Tongue (tissue), 2 donors: ENCODE measurements around the gene GPR143. TPM values are rescaled to one million over a fixed set of nuclear protein-coding genes. Genes with fewer than 3 reads are reported as not detected.
"Not testable (repeated sequence)": the region's sequence is repeated elsewhere in the genome, so short reads cannot be mapped to it uniquely, and the experiment has no call there.

Source experiments
- DNase-seq: peaks from one replicate; pipeline ENCODE4 v3.0.0-alpha.2; 2015
- total RNA-seq: library from RNA; depleted of rRNA; stranded (reverse); fragments of >200 nt; gene quantifications from one replicate; pipeline ENCODE4 v1.2.3, GENCODE V29; 2014

The GPR143 gene
- total RNA-seq, 1 donor from 2014 or later = not detected

DNA sequence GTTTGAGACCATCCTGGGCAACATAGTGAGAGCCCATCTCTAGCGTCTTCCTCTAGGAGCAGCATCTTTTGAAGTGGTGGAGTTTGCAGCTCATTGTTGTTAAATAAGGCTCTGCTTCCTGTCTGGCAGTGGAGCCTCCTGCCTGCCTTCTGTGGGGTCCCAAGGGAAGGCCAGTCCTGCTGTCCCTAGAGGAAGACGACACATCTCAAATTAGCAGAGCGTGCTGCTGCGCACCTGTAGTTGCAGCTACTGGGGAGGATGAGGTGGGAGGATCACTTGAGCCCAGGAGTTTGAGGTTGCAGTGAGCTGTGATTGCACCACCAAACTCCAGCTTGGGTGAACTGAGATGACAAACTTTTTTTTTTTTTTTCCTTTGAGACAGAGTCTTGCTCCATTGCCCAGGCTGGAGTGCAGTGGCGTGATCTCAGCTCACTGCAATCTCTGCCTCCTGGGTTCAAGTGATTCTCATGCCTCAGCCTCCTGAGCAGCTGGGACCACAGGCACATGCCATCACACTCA is 2.7 kb upstream of the GPR143 start:
- DNase-seq = not testable (repeated sequence)

DNA sequence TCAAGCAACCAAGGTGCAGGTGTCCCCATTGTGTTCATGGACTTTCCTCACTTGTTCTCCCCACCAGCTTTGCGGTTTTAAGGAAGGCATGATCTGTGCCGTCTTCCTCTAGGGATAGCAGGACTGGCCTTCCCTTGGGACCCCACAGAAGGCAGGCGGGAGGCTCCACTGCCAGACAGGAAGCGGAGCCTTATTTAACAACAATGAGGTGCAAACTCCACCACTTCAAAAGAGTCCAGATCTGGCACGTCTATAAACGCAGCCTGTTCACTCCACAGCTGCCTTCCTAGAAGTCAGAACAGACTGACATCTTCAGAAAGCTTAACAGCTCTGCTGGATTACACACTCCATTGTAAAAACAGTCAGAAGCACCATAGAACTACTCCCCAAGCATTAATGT is 1.7 kb upstream of the GPR143 start:
- no peak for DNase-seq

DNA sequence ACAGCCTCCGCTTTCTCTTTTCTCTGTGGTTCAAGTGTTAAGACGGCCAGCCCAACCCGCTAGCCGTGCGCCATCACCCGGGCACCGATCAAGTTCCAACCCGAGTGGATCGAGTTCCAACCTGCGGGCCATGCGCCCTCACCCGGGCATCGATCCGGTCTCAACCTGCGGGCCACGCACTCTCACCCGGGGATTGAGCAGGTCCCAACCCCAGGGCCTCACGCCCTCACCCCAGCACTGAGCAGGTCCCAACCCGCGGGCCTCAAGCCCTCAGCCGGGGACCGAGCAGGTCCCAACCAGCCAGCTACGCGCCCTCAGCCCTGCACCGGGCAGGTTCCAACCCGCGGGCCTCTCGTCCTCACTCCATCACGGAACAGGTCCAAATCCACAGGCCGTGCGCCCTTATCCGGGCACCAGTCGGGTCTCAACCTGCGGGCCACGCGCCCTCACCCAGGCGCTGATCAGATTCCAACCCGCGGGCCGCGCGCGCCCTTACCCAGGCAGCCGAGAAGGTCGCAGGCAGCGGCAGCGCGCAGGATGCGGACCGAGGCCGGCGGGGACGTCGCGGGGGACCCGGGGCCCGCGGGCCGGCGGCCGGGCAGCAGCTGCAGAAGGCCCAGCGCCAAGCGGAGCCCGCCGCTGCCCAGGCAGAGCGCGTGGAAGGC is 443 bp downstream of the GPR143 start:
- DNase-seq = no peak

DNA sequence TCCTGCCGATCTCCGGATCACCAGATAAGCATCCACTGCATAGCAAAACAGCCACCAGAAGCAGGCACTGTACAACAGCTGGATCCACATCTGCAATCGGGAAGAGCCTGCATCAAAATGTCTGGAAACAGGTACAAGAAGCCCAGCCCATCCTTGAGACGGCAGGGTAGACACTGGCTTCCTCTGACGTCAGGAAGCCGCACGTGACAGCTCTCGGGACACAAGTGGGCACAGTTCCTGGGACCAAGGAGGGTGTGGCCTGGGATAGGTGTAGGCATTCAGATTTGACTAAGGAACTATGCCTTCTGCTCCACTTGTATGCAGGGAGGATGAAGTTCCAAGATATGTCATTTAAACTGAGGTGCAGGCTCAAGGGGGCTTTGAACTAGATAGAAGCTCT is 6.3 kb downstream of the GPR143 start:
- DNase-seq = no peak

DNA sequence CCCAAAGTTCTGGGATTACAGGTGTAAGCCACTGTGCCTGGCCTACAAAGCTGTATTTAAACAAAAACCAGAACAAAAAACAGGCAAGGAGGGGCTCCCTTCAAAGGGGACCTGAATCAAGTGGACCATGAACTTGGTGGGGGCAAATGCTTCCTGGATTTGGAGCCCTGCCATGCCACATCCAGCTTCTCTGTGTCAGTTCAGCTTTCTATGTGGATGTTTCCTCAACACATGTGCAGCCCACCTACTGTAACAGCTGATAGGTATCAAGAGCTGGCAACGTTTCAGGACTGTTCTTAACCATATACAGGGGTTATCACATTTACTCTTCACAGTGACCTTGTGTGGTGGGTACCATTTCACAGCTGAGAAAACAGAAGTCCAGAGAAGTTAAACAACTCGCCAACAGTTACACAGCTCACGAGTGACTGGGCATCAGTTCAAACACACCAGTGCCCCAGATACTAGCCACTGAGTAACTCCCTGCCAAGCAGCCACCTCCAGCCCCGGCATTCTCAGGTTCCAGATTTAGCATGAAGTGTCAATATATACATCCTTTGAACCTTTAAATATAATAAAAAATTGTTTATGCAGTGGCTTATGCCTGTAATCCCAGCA is 7.5 kb downstream of the GPR143 start:
- no peak for DNase-seq

DNA sequence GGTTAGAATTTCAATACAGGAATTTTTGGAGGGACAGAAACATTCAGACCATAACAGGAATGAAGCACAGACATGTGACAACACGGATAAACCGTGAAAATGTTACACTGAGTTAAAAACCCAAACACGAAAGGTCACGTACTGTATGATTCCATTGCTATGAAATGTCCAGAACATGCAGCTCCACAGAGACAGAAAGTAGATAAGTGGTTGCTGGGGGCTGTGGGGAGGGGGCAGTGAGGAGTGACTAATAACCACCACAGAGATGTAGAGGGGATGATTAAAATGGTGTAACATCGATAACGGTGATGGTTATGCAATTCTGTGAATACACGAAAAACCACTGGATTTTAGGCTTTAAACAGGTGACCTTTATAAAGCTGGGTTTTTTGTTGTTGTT is 8.3 kb downstream of the GPR143 start:
- no peak for DNase-seq

DNA sequence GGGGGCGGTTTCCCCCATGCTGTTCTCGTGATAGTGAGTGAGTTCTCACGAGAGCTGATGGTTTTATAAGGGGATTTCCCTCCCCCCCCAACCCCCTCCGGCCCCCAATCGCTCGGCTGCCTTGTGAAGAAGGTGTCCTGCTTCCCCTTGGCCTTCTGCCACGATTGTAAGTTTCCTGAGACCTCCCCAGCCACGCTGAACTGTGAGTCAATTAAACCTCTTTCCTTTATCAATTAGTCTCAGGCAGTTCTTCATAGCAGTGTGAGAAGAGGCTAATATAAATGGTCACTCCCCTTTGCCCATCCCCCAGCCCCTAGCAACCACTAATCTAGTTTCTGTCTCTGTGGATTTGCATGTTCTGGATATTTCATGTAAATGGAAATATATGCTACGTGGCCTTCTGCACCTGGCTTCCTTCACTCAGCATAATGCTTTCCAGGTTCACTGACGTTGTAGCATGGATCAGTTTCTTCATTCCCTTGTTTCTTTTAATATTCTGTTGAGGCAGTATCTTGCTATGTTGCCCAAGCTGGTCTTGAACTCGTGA is 16.4 kb downstream of the GPR143 start:
- peak; percentile 5 for DNase-seq

DNA sequence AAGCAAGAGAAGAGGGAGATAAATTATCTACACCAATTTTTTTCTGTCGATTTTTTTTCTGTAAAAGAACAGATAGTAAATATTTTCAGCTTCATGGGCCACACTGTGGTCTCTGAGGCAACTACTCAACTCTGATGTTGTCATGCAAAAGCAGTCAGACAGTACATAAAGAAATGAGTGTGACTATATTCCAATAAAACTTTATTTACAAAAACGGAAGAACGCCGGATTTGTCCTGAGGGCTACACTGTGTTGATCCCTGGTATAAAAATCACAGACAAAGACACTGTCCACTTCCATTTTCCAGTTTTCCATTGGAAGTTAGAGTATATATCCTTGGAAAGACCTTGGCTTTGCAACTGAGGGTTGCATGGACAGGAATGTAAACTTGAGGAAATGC is 18.0 kb downstream of the GPR143 start:
- no peak for DNase-seq

DNA sequence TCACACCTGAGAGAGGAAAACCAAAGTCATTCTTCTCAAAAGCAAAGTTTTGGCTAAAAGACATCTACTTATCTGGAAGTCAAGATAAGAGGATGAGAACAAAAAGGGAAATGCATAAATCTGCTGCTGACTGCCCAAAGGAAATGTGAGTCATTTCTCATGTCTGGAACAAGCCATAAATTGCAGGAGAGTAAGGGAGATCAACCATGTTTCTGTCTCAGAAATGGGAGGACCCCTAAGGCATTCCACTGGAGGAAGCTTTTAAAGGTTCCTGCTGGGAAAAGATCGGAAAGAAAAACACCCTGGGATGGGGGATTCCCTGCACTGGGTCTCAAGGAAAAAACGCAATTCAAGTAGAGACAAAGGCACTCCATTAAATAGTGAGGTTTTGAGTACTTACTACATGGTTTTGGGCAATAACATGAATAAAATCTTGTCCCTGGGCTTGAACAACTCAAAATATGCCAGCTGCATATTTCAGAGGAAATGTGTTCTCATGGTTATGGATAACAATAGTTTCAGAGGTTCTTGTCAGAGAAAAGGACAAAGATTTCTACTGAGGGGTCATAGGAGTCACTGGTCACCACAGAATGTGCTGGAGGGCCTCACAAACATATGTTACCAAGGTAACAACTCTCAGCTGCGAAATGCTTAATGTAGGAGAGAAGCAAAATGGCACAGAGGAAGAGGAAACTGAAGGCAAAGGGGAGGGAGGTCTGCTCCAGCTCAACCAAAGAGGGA is 19.3 kb downstream of the GPR143 start:
- no peak for DNase-seq

DNA sequence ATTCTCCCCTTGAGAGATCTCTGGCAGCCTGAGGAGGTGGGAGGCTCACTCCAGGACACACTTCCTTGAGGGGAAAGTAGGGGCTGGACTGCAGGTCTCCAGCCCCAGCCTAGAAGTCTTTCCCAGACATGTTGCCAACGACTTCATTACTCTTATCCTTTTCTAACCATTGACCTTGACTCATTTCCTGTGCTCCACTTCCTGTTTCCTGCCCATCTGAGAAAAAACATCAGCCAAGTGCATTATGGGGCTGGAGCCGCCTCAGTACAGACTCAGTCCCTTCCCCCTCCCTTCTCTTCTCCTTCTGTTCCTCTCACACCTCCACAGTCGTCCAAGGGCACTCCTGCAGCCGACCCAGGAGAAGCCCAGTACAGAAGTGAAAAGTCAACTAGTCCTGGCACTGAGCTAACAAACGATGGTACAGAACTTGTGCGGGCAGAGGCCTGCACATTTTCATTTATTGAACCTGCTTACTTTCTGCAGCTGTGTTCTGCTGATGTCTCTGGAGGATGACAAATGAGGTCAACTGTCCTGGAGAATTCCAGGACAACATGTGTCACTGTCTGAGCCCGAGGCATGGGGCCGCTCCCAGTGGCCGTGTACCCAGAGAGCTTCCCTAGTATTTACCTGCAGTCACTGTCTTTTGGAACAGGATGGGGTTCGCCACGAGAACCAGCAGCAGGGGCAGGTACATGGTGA is 20.1 kb downstream of the GPR143 start:
- DNase-seq = no peak

DNA sequence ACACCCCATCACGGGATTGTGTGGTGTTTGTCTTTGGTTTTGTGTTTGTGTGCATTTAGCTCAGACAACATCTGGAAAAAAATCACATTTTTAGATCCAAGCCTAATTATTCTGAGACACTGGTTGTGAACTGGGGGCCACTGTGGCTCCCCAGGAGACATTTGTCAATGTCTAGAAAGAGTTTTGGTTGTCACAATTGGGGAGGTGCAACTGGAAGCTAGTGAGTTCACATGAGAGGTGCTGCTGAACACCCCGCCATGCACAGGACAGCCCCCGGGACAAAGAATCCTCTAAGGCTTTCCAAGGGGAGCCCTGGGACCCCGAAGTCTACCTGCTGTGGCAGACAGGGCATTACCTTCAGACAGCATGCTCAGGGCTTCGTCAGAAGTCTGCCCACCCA is 26.5 kb downstream of the GPR143 start:
- no peak for DNase-seq

DNA sequence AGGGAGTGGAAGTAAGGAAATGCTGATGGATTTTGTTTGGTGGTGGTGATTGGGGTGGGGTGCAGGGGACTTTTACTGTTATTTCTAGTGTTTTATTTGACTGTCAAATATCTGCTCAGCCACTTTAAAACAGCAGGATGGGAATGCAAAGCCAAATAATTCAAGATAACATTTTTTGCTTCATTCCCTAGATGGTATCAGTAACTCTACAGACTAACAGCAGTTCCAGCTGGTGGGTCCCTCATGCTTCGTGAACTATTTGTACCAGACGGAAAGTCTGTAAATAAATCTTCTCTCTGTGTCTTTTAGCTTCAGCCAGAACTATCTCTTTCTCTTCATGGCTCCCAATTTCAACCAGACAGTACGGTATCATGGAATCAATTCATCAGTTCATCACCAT is 27.5 kb downstream of the GPR143 start:
- no peak for DNase-seq

DNA sequence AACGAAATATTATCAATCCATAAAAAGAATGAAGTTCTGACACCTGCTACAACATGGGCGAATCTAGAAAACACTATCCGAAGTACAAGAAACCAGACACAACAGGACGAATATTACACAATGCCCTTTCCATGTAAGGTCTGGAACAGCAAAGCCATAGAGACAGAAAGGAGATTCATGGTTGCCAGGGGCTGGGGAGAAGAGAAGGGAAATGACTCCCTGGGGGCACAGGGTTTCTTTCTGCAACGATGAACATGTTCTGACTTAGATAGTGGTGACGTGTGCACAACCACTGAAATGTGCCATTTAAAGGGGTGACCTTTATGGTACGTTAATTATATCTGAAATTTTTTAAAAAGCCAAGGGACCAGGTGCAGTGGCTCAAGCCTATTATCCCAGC is 28.3 kb downstream of the GPR143 start:
- no peak for DNase-seq

DNA sequence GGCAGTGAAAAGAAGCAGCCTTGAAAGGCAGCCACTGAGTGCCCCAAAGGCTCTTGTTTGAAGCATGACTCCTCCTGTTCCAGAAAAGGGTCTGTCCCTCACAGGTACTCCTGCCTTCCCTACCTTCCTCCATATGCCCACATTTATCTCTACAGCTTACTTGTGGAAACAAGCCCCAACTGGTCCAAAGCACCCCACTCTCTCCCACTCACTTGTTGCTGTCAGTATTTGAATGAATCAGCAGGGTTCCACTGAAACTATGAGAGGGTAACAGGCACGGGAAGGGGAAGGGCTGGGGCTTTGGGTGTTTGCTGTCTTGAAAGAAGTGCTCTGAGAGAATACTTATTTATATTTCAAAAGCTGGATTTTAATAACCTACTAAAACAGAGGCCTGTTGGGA is 34.9 kb downstream of the GPR143 start:
- no peak for DNase-seq

DNA sequence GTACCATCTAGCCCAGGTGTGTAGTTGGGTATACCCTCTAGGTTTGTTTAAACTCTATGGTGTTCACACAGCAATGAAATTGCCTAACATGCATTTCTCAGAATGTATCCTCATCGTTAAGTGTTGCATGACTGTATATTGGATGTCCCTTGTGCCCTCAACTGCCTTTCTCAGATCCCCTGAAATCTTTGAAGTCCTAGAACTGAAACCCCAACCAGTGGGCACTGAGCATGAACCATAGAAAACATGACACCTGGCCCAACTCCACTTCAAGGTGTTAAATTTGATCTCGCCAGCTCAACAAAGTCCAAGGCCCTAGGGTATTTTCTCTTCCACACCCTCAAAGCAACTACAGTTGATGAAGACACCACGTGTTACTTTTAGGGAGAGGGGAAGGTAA is 35.6 kb downstream of the GPR143 start:
- DNase-seq = no peak

DNA sequence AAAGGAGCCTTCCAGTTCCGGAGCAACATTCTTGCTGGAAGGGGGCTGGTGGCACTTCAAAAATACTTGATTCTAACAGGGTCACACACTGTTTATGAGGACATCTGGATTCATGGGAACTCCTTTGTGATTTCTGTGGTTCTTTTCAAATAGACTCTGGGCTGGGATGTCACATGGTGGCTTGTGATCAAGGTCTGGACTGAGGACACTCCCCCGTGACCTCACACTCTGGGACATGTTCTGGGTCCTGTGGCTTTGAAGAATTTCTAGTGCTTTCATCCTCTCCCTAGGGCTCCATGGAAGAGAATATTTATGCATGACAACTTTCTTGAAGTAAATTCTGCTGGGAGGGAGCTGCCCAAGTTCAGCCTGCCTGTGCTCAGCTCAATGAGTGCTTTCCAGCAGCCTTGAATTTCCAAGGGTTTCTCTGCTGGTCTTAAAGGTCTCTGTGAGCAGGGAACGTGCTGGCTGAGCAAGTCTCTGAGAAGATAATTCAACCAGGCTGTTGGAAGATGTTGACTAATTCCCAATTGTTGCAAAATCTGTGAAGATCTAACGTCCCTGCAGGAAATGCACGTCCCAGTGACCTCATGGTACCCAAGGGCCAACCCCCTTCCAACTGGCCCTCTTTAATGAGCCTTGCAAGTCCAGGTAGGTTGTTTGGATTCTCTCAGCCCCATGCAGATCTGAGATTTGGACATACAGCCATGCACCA is 36.3 kb downstream of the GPR143 start:
- no peak for DNase-seq

DNA sequence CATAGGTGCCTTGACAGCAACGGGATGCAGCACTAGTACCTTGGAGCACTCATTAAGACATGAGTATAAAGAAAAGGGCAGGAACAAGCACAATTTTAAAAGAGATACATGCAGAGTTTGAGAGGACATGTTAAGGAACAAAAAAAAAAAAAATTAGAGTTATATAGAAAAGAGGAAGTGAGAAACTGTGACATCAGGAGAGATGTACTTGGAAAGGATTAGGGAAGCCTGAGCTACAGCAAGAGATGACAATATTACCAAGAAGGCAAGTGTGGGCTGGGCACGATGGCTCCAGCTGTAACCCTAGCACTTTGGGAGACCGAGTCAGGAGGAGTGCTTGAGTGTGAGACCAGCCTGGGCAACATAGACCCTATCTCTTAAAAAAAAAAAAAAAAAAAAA is 37.4 kb downstream of the GPR143 start:
- no peak for DNase-seq

DNA sequence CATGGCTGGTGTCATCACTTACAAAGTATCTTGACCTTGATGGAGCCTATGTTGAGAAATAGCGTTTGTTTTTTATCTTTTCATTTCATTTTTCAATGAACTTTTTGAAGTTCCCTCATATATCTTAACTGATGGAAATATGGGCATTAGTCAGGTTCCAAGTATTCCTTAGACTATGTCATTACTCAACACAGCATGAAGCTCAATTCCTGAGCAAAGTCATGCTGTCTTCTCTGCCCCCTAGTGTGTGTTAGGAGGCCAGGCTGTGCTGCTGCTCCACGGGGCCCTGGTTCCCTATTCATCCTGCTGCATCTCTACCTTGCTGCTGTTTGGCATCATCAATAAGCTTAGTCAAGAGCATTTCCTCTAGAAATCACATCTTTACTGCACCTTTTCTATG is 40.9 kb downstream of the GPR143 start:
- no peak for DNase-seq

DNA sequence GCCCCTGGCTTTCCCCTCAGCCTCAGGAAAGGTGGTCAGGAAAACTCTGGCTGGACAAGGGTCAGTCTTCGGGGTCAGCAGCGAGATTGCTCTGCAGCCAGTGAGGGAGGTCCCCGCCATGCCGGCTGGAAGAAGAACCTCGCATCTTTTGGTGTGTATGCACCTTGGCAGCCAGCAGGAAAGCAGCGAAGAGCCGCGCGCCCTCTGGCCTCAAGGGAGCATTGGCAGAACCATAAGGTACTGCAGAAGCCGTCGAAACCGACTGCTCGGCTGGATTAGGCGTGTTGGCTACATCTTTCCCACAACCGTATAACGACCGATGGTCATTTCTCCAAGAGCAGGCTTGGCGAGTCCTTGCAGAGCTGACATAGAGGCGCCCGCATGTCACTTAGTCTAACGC is 48.3 kb downstream of the GPR143 start:
- no peak for DNase-seq

DNA sequence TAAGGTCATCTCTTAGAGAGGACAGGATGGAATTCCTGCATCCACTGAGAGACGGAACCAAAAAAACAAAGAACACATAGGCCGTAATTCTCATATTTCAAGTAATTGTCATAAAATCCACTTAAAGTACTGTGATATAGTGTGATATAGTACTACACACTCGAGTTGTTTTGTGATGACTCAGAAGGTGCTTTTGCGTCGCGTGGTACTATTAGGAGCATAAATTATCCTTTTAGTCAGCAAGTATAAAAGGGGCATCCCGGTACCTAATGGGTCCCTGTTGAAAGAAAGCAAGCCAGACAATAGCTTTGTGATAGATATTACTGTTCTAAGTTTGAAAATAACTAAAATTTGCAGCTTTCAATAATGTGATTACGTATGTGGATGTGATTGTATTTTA is 55.3 kb downstream of the GPR143 start:
- DNase-seq = no peak

DNA sequence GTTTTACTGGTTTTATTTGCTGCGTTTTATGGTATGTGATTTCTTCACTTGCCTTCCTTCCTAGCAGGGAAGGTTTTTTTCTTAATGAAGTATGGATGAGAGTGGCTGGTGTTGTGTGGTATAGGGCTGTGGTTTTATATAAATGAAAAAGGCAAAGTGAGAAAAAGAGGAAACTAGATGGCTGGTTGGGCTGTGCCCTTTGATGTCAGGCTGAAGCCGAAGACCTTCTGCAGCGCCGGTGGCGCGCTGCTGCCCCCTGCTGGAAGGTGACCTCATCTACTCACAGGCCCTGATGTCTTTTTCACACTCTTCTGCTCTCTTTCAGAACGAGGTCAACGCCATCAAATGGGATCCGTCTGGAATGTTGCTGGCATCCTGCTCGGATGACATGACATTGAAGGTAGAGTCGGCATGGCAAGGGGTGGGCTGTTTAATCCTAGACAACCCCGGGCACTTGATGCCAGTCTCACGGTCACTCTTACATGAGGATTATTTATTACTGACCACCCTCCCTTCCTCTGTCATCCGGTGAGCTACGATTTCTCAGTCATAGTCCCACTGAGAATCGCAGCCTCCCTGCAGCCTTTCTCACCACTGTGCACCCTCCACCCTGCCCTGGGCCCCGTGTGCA is 56.6 kb downstream of the GPR143 start:
- peak; percentile 81 for DNase-seq
